HepG2 (cell line): Measurements from ENCODE around the gene EPN2. TPM values are rescaled to one million over a fixed set of nuclear protein-coding genes. Genes with fewer than 3 reads are reported as not detected.

ENCODE experiments used
- ATAC-seq: fragments of 200-7000 bp; cut with Tn5 transposase; 3 replicates; pipeline ENCODE4 v1.9.1; 2020; ENCODE audit warnings: mild to moderate bottlenecking, moderate library complexity
- BruUV-seq: library from RNA; stranded (reverse); fragments of 400-500 nt; replicated peaks from 2 replicates; lab custom pipeline; 2021; lab: Mats Ljungman, UMichigan
- CTCF ChIA-PET: fragments of 300-600 bp; formaldehyde crosslinking; extraction: SDS; loops from one replicate; lab custom pipeline; 2021; ENCODE audit warnings: low total read pairs, inconsistent platforms, low intra/inter-chr PET ratio; lab: Yijun Ruan, JAX
- POLR2A ChIA-PET: fragments of 350-600 bp; sonication (Branson Sonifier 250); formaldehyde crosslinking; loops from one replicate; lab custom pipeline; 2020; ENCODE audit warnings: antibody characterized with exemption, inconsistent platforms; lab: Yijun Ruan, JAX
- DNase-seq: peaks from one replicate; pipeline ENCODE4 v3.0.0-alpha.2; 2015; ENCODE audit warnings: low spot score
- FAIRE-seq: peaks from 3 replicates; lab custom pipeline; 2011; peaks lifted over from hg19 to GRCh38; lab: Jason Lieb, UNC
- H2AFZ ChIP-seq: one replicate; pipeline ENCODE4 v1.6.1; 2011; ENCODE audit warnings: low read length, inconsistent platforms
- H3K27ac ChIP-seq: fragments of 300-600 bp; 3 replicates; pipeline ENCODE4 v1.8.0; 2011; ENCODE audit warnings: mixed run types, mild to moderate bottlenecking, mixed read lengths, low read length, inconsistent platforms; ENCODE audit not compliant: insufficient read depth; ENCODE audit errors: extremely low read length
- H3K27me3 ChIP-seq, 2 experiments: fragments of 200-600 bp in 1 of 2; 2 replicates in 1 of 2; 3 replicates in 1 of 2; pipeline versions ENCODE4 v1.6.0 to v1.8.0; 2011; ENCODE audit warnings: low read length in 2 of 2, mild to moderate bottlenecking in 2 of 2, moderate library complexity in 2 of 2, inconsistent platforms in 1 of 2; ENCODE audit not compliant: insufficient read depth in 2 of 2, control insufficient read depth in 1 of 2
- H3K36me3 ChIP-seq, 2 experiments: fragments of 200-600 bp in 1 of 2; replicated peaks in 1 of 2; 2 replicates in 1 of 2; 3 replicates in 1 of 2; pipeline versions ENCODE4 v1.5.1 to v1.8.0; 2011; ENCODE audit warnings: low read length in 2 of 2, inconsistent platforms in 1 of 2; ENCODE audit not compliant: insufficient read depth in 2 of 2, control insufficient read depth in 1 of 2
- H3K4me1 ChIP-seq: 2 replicates; pipeline ENCODE4 v1.5.1; 2012; ENCODE audit warnings: low read length, inconsistent platforms; ENCODE audit not compliant: insufficient read depth
- H3K4me2 ChIP-seq: 2 replicates; pipeline ENCODE4 v1.6.0; 2011; ENCODE audit warnings: low read depth, low read length, inconsistent platforms
- H3K4me3 ChIP-seq, 3 experiments: fragments of 200-600 bp in 1 of 3; sonication (generic), shearing (Covaris generic) in 1 of 3; replicated peaks in 1 of 3; 2 replicates each; pipeline ENCODE4 v1.5.1; 2011 to 2016; ENCODE audit warnings: low read length in 3 of 3, inconsistent platforms in 2 of 3, low read depth in 2 of 3, mild to moderate bottlenecking in 2 of 3, control low read depth in 1 of 3, mixed read lengths in 1 of 3; ENCODE audit not compliant: insufficient read depth in 1 of 3
- H3K79me2 ChIP-seq: one replicate; pipeline ENCODE4 v1.6.1; 2011; ENCODE audit warnings: low read length, inconsistent platforms; ENCODE audit not compliant: insufficient read depth
- H3K9ac ChIP-seq: 2 replicates; pipeline ENCODE4 v1.6.0; 2011; ENCODE audit warnings: mild to moderate bottlenecking, low read depth, low read length, inconsistent platforms; ENCODE audit not compliant: insufficient read depth
- H3K9me3 ChIP-seq: 2 replicates; pipeline ENCODE4 v1.5.1; 2012; ENCODE audit warnings: mild to moderate bottlenecking, low read length
- H4K20me1 ChIP-seq: 2 replicates; pipeline ENCODE4 v1.6.0; 2011; ENCODE audit warnings: inconsistent platforms, mild to moderate bottlenecking, low read length, moderate library complexity; ENCODE audit not compliant: insufficient read depth
- BATF2 ChIP-seq: sonication (generic); formaldehyde crosslinking; IDR thresholded peaks from 2 replicates; pipeline ENCODE4 v1.8.0; 2022; ENCODE audit warnings: mild to moderate bottlenecking, missing genetic modification reagents, moderate library complexity
- CCDC6 ChIP-seq: sonication (generic); formaldehyde crosslinking; IDR thresholded peaks from 2 replicates; pipeline ENCODE4 v1.8.1; 2022; ENCODE audit warnings: mild to moderate bottlenecking, missing genetic modification reagents, moderate library complexity
- DMAP1 ChIP-seq: IDR thresholded peaks from 2 replicates; pipeline ENCODE4 v1.6.1; 2016
- GATAD1 ChIP-seq: IDR thresholded peaks from 2 replicates; pipeline ENCODE4 v1.6.1; 2016; ENCODE audit warnings: missing genetic modification reagents, missing compliant biosample characterization
- HMGA1 ChIP-seq: sonication (generic); formaldehyde crosslinking; conservative IDR thresholded peaks from 2 replicates; pipeline ENCODE4 v1.4.0; 2020; ENCODE audit warnings: missing genetic modification reagents
- ISX ChIP-seq: sonication (generic); formaldehyde crosslinking; conservative IDR thresholded peaks from 2 replicates; pipeline ENCODE4 v1.5.0; 2020; ENCODE audit warnings: missing genetic modification reagents
- MIER2 ChIP-seq: IDR thresholded peaks from 2 replicates; pipeline ENCODE4 v1.6.1; 2016; ENCODE audit warnings: missing biosample characterization, missing genetic modification reagents
- MTF2 ChIP-seq: sonication (generic); formaldehyde crosslinking; IDR thresholded peaks from 2 replicates; pipeline ENCODE4 v1.5.0; 2020; ENCODE audit warnings: missing genetic modification reagents, borderline replicate concordance
- NR2F1 ChIP-seq, 2 experiments: fragments of 450-650 bp in 1 of 2; formaldehyde crosslinking in 1 of 2; IDR thresholded peaks; 2 replicates each; pipeline versions ENCODE4 v1.5.0 to v1.6.1; 2016 to 2020; ENCODE audit warnings: mild to moderate bottlenecking in 1 of 2, missing compliant biosample characterization in 1 of 2, missing genetic modification reagents in 1 of 2, moderate library complexity in 1 of 2
- ZBTB10 ChIP-seq: sonication (generic); formaldehyde crosslinking; IDR thresholded peaks from 2 replicates; pipeline ENCODE4 v1.4.0; 2020; ENCODE audit warnings: missing genetic modification reagents, borderline replicate concordance
- ZNF34 ChIP-seq: sonication (generic); formaldehyde crosslinking; IDR thresholded peaks from 2 replicates; pipeline ENCODE4 v1.4.0; 2020; ENCODE audit warnings: mild to moderate bottlenecking, missing genetic modification reagents, borderline replicate concordance
- ZNF350 ChIP-seq: sonication (generic); formaldehyde crosslinking; IDR thresholded peaks from 2 replicates; pipeline ENCODE4 v1.4.0; 2020; ENCODE audit warnings: mild to moderate bottlenecking, low read depth, missing genetic modification reagents, borderline replicate concordance
- WGBS: methylation state at CpG from one replicate; pipeline ENCODE4 v1.1.6; 2017; ENCODE audit warnings: low lambda C conversion rate; 5-methylcytosine and 5-hydroxymethylcytosine counted together
- in situ Hi-C: cut with HindIII; loops from 2 replicates; pipeline ENCODE4 v1.10.0; 2017; ENCODE audit warnings: low pct_unique_long_range_greater_than_20kb; ENCODE audit not compliant: extremely low pct_ligation_motif_present
- intact Hi-C: fragments of 100-400 bp; cut with micrococcal nuclease; formaldehyde crosslinking; loops from one replicate; pipeline ENCODE4 v1.10.0; 2022; ENCODE audit not compliant: unreplicated experiment
- polyA plus RNA-seq, 8 experiments: library from polyadenylated mRNA; depleted of rRNA in 3 of 8; stranded (reverse) in 7 of 8; unstranded in 1 of 8; fragments of >200 nt; fragmentation: Illumina TruSeq in 4 of 8; extraction: Trizol in 4 of 8; gene quantifications; 2 replicates each; pipeline versions ENCODE4 v1.2.1 to v1.2.3, GENCODE V29; 2011 to 2016; ENCODE audit warnings: low read depth in 4 of 8, missing spikeins in 1 of 8, mixed read lengths in 1 of 8; ENCODE audit not compliant: insufficient read depth in 1 of 8
- total RNA-seq, 5 experiments: library from RNA; depleted of rRNA; stranded (reverse); fragments of >200 nt; fragmentation: Illumina TruSeq; extraction: Trizol; gene quantifications; 2 replicates each; pipeline ENCODE4 v1.2.3, GENCODE V29; 2016; ENCODE audit warnings: low read depth in 1 of 5
- TF ChIP-seq, protein P1 (sequence below): sonication (generic); formaldehyde crosslinking; IDR thresholded peaks from 2 replicates; pipeline ENCODE4 v1.4.0; 2020; ENCODE audit warnings: mild to moderate bottlenecking, missing genetic modification reagents, borderline replicate concordance
- TF ChIP-seq, protein P2 (sequence below): sonication (generic); formaldehyde crosslinking; IDR thresholded peaks from 2 replicates; pipeline ENCODE4 v1.5.1; 2020; ENCODE audit warnings: mild to moderate bottlenecking, missing genetic modification reagents, borderline replicate concordance

EPN2 gene
- total and polyA plus RNA-seq, 2 of the 13 experiments (the other 11 are each of a cell fraction or from before 2014, with no cell fraction given) = 7.8 to 19.2 TPM

DNA sequence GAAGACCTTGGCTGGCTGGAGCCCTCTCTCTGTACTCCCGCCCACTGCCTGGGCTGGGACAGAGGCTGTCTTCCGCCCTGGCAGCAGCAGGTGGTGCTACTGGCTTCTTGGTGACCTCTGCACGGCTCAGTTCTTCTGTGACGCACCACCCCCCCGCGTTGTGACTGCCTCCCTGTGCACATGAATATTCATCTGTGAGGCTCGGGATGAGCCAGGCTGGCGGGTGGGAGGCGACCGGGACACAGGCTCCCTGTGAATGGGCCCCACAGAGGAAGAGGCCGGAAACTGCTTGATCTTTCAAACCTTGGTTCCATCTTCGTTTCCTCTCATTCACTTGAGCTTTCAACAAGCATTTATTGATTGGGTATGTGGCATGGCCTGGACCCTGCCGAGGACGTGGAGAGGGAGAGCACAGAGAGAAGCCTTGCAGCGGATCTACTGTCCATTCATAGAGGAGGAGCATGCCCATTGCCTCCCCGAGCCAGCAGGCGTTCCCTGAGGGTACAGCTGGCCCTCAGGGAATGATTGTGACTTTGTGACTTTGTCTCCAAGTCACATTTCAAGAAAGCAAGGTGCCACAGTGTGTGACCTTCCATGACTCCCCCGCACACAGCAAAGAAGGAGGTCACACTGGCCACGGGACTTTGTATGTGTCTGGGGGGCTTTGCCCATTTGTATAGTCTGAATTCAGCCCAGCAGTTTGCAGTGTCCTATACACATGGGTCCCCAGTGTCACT, 80.4 kb downstream of the EPN2 start (continued):
- TF ChIP-seq, protein P1, sequence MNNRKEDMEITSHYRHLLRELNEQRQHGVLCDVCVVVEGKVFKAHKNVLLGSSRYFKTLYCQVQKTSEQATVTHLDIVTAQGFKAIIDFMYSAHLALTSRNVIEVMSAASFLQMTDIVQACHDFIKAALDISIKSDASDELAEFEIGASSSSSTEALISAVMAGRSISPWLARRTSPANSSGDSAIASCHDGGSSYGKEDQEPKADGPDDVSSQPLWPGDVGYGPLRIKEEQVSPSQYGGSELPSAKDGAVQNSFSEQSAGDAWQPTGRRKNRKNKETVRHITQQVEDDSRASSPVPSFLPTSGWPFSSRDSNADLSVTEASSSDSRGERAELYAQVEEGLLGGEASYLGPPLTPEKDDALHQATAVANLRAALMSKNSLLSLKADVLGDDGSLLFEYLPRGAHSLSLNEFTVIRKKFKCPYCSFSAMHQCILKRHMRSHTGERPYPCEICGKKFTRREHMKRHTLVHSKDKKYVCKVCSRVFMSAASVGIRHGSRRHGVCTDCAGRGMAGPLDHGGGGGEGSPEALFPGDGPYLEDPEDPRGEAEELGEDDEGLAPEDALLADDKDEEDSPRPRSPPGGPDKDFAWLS (CRISPR knock-in tag) = no peak

- in situ Hi-C loops (no loop called here), intact Hi-C loops (loop anchor here (5.0 kb wide), 1 partner anchor 129 kb away; no protein-coding TSS in a partner anchor)
- ChIA-PET CTCF (no interaction called here), POLR2A (interaction anchor here (1.2 to 1.6 kb wide), 4 partner anchors 14 to 44 kb away, joined by 3 to 19 read pairs (median 3); partner anchors contain the start of gene B9D1)
- WGBS = 87% methylated on average over 5 of the region's 6 CpGs
- no TSS peak for BruUV-seq
- Histone ChIP-seq H2AFZ (no peak overlapping the region), H3K9me3 (no peaks in the 10 kb centered on the region), H3K4me1 (peaks cover 19% of the 10 kb centered on the region), H3K27me3 (no peaks in the 10 kb centered on the region), H3K4me3 (no peak overlapping the region), H3K4me2 (no peak overlapping the region), H3K36me3 (peaks cover 0 to 11% of the 10 kb centered on the region in 2 experiments; a peak in 1 of 5 replicates), H3K79me2 (no peaks in the 10 kb centered on the region), H3K9ac (no peak overlapping the region), H3K27ac (no peak overlapping the region), H4K20me1 (no peaks in the 10 kb centered on the region)
- DNase-seq = no peak
- ATAC-seq = no peak
- TF ChIP-seq ISX (CRISPR knock-in tag) = no peak
- TF ChIP-seq BATF2 (CRISPR knock-in tag) = no peak
- no peak for TF ChIP-seq DMAP1 (CRISPR knock-in tag)
- TF ChIP-seq ZBTB10 (CRISPR knock-in tag) = no peak
- no peak for TF ChIP-seq HMGA1
- TF ChIP-seq GATAD1 (CRISPR knock-in tag) = no peak
- no peak for TF ChIP-seq ZNF34 (CRISPR knock-in tag)
- TF ChIP-seq CCDC6 (CRISPR knock-in tag) = no peak
- no peak for TF ChIP-seq MIER2 (CRISPR knock-in tag)
- TF ChIP-seq, protein P2, sequence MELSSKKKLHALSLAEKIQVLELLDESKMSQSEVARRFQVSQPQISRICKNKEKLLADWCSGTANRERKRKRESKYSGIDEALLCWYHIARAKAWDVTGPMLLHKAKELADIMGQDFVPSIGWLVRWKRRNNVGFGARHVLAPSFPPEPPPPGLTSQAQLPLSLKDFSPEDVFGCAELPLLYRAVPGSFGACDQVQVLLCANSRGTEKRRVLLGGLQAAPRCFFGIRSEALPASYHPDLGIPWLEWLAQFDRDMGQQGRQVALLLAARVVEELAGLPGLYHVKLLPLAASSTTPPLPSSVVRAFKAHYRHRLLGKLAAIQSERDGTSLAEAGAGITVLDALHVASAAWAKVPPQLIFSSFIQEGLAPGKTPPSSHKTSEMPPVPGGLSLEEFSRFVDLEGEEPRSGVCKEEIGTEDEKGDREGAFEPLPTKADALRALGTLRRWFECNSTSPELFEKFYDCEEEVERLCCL (CRISPR knock-in tag) = no peak
- TF ChIP-seq MTF2 (CRISPR knock-in tag) = no peak
- no peak for TF ChIP-seq ZNF350
- no peak for TF ChIP-seq NR2F1 (CRISPR knock-in tag; IDR thresholded peaks at IDR 0.05)
- no peak for FAIRE-seq
Observed at GRCh38 chr17:19318611-19319010, 81.4 kb downstream of the EPN2 start.
